Anterior cingulate cortex (tissue), 58 donors: Measurements from ENCODE around the gene SLC20A1.

Experiments used
- DNase-seq, 58 donors: peaks; one replicate each; lab custom pipeline; 2025; lab: John Stamatoyannopoulos, UW

Gene SLC20A1

GRCh38 chr2:112673008-112673407 lies 27.3 kb downstream of the SLC20A1 start:
- no peak for DNase-seq

- DNase-seq: peak in 18 of 58 donors; percentile 8 to 50 (median 18)
Observed at GRCh38 chr2:112674229-112674628, 28.5 kb downstream of the SLC20A1 start.

- peak in 48 of 58 donors; percentile 6 to 88 (median 52) for DNase-seq
Observed at GRCh38 chr2:112679484-112679883, 33.7 kb downstream of the SLC20A1 start.

GRCh38 chr2:112680666-112681101 lies 34.9 kb downstream of the SLC20A1 start:
- DNase-seq: no peak

GRCh38 chr2:112682101-112682500 lies 36.4 kb downstream of the SLC20A1 start:
- no peak for DNase-seq

- no peak for DNase-seq
Observed at GRCh38 chr2:112683550-112684414, 38.0 kb downstream of the SLC20A1 start.

GRCh38 chr2:112684415-112684775 lies 38.7 kb downstream of the SLC20A1 start:
- DNase-seq: no peak

GRCh38 chr2:112685271-112685884 lies 39.6 kb downstream of the SLC20A1 start:
- DNase-seq: no peak

- peak in 1 of 58 donors; percentile 17 for DNase-seq
Observed at GRCh38 chr2:112686348-112687217, 40.8 kb downstream of the SLC20A1 start.

GRCh38 chr2:112687522-112687921 lies 41.8 kb downstream of the SLC20A1 start:
- DNase-seq: no peak

GRCh38 chr2:112688086-112688880 lies 42.5 kb downstream of the SLC20A1 start:
- DNase-seq: no peak

- peak in 50 of 58 donors; percentile 12 to 72 (median 42) for DNase-seq
Observed at GRCh38 chr2:112690853-112691401, 45.2 kb downstream of the SLC20A1 start.

- peak in 14 of 58 donors; percentile 13 to 68 (median 32) for DNase-seq
Observed at GRCh38 chr2:112691881-112692281, 46.1 kb downstream of the SLC20A1 start.

- DNase-seq: no peak
Observed at GRCh38 chr2:112692495-112692911, 46.8 kb downstream of the SLC20A1 start.

- no peak for DNase-seq
Observed at GRCh38 chr2:112692918-112693317, 47.2 kb downstream of the SLC20A1 start.

GRCh38 chr2:112693596-112693995 lies 47.9 kb downstream of the SLC20A1 start:
- no peak for DNase-seq

- DNase-seq: no peak
Observed at GRCh38 chr2:112694182-112694581, 48.4 kb downstream of the SLC20A1 start.

- no peak for DNase-seq
Observed at GRCh38 chr2:112698834-112699515, 53.2 kb downstream of the SLC20A1 start.
